Stimulated activated CD4-positive, alpha-beta T cell treated with anti-CD3 and anti-CD28 coated beads, TNF-alpha, amount 100 ng/mL, for 4 hours (primary cell): ENCODE data around the gene MARK2.
"Not testable (repeated sequence)": the region's sequence is repeated elsewhere in the genome, so short reads cannot be mapped to it uniquely, and the experiment has no call there.

Experiments used
- DNase-seq, 3 experiments: peaks; one replicate each; pipeline ENCODE4 v3.0.0-alpha.2; 2020; ENCODE audit warnings: low read depth in 3 of 3

The MARK2 gene

GRCh38 chr11:63838678-63839507 lies at the start of gene MARK2:
Gene MARK2 (plus strand): TSS chr11:63839110. CDS start chr11:63839507, 397 bp downstream.
- DNase-seq: peak; percentile 99 to 100 (median 100)

DNA sequence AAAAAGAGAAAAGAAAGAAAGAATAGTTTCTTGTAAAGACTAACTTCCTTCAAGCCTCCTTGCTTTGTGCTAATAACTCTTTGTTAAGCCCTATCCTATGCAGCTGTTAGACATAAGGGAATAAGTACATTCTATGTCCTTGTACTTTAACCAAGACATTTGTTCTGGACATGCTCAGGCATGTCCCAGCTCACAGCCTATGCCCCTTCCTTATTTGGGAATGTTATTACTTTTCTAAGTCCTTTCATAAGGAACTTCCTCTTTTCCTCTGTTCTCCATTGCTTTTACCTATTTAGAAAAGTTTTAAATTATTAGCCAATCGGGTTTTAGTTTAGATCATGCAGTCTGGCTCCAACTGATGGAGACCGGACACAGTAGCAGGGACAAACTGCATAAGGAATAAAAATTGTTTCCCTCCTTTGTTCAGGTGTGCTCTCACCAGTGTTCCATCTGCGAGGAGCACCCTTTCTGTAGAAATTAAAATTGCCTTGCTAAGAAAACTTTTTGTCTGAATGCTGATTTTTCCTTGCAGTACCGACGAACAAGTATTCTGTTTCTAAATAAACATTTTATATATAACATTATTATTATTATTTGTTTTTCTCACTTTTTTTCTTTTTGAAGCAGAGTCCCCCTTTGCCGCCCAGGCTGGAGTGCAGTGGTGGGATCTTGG lies 47.3 kb upstream of the MARK2 start:
- DNase-seq: no peak

DNA sequence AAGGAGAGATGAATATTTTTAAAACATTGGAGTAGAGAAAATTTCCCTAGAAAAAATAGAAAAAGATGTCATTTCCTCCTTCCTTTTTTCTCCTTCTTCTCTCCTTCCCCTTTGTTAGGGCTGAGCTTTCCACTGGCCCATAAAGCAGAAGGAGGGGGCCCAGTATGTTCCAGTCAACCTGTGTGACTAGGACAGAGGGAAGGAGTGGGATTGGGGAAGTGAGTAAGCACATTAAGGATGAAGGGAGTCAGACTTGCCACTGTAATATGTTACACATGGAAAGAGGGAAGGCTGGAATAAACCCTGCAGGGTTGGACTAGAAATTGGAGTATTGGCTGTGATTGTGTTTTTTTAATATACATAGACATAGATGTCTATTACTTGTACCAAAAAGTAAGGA lies 45.7 kb upstream of the MARK2 start:
- DNase-seq: no peak

DNA sequence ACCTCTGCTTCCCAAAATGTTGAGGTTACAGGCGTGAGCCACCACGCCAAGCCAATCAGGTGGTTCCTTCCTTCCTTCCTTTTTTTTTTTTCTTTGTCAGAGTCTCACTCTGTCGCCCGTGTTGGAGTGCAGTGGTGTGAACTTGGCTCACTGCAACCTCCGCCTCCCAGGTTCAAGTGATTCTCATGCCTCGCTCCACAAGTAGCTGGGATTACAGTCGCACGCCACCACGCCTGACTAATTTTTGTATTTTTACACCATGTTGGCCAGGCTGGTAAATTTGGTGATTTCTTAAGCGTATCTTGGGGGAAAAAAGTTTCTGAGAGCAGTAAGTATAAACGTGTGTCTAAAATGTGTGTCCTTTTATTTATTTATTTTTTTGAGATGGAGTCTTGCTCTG lies 43.8 kb upstream of the MARK2 start:
- no peak for DNase-seq

- DNase-seq: no peak
Measured at GRCh38 chr11:63800921-63801320, 38.0 kb upstream of the MARK2 start.

GRCh38 chr11:63802637-63803414 lies 36.1 kb upstream of the MARK2 start:
- DNase-seq: no peak

DNA sequence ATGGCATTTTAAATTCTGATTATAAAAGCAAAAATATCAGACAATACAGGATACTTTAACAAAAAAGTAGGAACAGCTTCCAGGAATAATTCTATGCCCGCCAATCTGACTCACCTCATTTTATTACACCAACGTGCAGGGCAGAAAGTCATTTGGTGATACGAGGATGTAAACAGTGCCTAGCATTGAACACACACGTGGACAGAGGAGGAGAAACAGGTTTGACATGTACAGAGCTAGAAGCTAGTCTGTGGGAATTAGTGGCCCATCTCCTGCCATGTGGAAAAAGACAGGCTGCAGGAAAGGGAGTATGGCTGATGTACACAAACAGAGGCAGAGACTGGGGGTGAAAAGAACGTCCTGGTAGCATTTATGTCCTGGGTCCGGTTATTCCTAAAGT lies 34.7 kb upstream of the MARK2 start:
- DNase-seq: no peak

DNA sequence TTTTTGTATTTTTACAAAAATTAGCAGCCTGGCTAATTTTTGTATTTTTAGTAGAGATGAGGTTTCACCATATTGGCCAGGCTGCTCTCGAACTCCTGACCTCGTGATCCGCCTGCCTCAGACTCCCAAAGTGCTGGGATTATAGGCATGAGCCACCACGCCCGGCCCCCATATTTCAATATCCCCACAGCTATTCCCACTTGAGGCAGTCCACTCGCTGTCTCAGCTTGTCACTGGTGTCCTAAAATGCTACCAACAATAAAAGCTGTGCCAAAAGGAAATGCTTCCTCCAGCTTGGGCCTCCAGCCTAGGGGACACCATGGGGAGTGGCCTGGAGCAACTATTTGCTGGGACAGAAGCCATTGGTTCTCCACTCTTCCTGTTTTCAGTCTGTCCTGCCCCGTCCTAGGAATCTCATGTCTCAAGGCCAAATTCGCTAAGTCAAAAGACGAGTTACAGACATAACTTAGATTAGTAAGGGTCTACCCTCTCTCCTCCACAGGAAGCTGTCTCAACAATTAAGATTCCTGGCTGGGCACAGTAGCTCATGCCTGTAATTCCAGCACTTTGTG lies 33.0 kb upstream of the MARK2 start:
- DNase-seq: no peak

DNA sequence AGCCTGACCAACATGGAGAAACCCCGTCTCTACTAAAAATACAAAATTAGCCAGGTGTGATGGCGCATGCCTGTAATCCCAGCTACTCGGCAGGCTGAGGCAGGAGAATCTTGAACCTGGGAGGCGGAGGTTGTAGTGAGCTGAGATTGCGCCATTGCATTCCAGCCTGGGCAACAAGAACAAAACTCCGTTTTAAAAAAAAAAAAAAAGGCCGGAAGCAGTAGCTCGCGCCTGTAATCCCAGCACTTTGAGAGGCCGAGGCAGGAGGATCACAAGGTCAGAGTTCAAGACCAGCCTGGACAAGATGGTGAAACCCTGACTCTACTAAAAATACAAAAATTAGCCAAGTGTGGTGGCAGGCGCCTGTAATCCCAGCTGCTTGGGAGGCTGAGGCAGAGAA lies 28.5 kb upstream of the MARK2 start:
- DNase-seq: not testable (repeated sequence)

GRCh38 chr11:63811522-63811921 lies 27.4 kb upstream of the MARK2 start:
- no peak for DNase-seq

DNA sequence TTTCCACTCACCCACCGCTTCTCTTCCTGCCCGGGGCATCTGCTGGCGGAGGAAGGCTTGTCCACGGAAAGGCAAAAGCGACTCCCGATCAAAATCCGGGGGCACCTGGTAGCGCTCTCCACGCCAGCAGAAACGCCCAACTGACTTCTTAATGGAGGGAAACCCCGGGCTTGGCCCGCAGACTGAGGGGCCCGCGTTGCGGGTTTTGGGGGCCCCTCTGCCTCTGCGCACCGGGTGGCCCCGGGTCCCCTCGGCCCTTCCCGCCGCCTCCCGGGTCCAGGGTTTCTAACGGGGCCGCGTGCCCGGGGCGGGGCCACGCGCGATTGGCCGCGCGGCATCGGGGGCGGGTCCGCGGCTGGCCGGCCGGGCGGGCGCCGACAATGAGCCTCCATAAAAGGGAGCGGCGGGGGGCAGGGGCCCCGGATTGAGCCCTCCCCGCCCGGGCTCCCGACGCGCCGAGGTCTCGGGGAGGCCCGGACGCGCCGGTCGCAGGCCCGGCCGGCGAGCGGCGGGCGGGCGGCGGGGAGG lies 25.8 kb upstream of the MARK2 start, which contains the start of gene SPINDOC:
TSS of gene SPINDOC (plus strand) at position 422 of the 528 bp plus-strand sequence. CDS start 231 bp downstream, outside the sequence.
- peak; percentile 23 to 57 (median 45) for DNase-seq

DNA sequence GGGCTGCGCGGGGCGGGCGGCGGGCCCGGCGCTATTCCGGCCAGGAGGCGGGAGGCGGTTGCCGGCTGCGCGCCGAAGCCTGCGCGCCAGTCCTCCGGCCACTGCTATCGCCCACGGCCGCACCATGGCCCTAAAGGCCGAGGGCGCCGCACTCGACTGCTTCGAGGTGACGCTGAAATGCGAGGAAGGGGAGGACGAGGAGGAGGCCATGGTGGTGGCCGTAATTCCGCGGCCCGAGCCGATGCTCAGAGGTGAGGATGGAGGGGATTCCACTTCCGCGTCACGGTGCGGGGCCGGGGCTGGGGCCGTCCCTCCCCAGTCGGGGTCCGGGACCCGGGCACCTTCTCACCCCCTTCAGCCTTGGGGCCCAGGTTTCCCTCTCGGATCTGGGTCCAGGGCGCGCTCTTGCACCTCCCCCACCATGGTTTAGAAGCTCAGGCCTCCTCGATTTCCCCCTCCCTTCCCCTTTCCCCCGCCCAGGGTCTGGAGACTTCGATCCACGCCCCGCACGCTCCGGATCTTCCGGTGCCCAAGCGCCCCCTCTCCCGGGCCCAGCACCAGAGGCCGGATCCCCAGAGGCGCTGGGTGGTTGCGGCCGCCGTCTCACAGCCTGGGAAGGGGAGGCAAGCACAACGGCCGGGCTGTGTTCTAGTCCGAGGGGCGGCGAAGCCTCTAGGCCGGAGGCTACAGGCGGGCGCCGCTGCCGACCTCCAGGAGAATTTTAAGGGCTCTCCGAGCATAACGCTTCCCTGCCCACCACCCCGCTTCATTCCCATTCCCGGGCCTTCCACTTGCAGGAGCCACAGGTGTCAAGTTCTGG lies 25.1 kb upstream of the MARK2 start:
- peak in 1 of 3 experiments; percentile 9 for DNase-seq

GRCh38 chr11:63814383-63814736 lies 24.6 kb upstream of the MARK2 start:
- DNase-seq: no peak

DNA sequence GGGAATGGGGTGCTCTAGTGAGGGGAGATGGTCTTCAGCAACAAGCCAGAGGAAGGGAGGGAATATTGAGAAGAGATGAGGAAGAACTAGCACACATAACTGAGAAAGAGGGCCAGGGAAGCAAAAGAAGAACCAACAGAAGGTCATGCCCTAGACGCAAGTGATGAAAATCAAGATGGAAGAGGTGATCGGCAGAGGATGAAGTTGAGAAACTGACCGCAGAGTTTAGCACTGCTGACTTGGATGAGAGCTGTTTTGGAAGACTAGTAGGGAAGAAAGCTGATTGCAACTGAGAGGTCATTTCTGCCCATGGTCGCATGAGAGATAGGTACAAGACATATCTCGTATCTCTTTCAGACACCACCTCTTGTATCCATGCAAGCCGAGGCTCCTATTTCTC lies 22.7 kb upstream of the MARK2 start:
- no peak for DNase-seq

DNA sequence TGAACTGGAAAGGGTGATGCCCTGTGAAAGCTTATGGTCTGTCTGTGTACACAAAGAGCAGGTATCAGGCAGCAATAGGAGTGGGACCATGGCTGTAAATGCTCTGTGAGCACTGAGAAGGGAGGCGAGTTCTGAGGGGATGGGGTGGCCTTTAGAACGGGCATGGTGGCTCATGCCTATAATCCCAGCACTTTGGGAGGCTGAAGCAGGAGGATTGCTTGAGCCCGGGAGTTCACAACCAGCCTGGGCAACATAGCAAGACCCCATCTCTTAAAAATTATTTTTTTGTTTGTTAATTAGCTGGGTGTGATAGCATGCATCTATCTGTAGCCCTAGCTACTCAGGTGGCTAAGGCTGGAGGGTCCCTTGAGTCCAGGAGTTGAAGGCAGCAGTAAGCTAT lies 22.2 kb upstream of the MARK2 start:
- no peak for DNase-seq

- no peak for DNase-seq
Measured at GRCh38 chr11:63817758-63818498, 21.0 kb upstream of the MARK2 start.

DNA sequence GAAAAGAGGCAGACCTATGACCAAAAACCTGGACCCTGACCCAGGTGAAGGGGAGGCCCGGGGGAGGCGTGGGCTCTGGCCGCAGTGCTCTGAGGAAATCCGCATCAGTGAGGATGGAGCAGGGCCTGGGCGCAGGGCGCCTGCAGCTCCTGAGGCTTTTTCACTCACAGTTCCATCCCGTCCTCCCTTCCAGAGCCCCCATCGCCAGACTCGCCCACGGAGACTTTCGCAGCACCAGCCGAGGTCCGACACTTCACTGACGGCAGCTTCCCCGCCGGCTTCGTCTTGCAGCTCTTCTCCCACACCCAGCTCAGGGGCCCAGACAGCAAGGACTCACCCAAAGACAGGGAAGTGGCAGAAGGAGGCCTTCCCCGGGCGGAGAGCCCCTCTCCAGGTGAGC lies 20.3 kb upstream of the MARK2 start:
- DNase-seq: no peak

- no peak for DNase-seq
Measured at GRCh38 chr11:63821411-63821810, 17.5 kb upstream of the MARK2 start.

DNA sequence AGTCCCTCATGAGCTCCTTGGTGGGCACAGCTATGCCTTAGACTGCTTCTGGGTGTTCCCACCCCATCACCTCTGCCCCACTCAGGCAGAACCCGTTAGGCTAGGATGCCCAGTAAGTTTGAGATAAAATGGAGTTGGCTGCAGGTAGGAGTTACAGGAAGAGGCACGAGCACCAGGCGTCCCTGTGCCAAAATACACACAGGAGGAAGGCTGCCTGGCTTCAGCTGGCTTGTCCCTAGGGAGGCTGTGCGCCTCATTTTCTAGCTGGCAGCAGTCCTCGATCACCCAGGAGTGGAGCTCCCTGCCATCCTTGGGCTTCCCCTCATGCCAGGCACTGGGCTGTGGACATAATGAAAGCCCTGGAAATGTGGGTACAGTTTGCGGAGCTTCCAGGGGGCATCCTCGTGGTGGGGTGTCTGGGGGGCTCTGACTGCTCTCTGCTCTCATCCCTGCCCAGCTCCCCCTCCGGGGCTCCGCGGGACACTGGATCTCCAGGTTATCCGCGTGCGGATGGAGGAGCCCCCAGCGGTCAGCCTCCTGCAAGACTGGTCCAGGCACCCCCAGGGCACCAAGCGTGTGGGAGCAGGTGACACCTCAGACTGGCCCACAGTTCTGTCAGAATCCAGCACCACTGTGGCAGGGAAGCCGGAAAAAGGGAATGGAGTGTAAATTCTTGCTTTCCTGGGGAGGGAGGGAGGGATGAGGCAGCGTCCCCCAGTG lies 12.3 kb upstream of the MARK2 start:
- DNase-seq: no peak
